Measurements from ENCODE around the gene CRY1.

CRY1 gene

GRCh38 chr12:107093417-107094182, at the start of gene CRY1:
Gene CRY1 (minus strand): TSS chr12:107093549. CDS start chr12:107092961, 588 bp downstream.
- peak; percentile 92 for DNase-seq

- no peak for DNase-seq
Observed at GRCh38 chr12:107139787-107140186, 46.4 kb upstream of the CRY1 start.

GRCh38 chr12:107138990-107139389, 45.6 kb upstream of the CRY1 start:
- no peak for DNase-seq

- DNase-seq = no peak
Observed at GRCh38 chr12:107135177-107135576, 41.8 kb upstream of the CRY1 start.

- DNase-seq = no peak
Observed at GRCh38 chr12:107134558-107134957, 41.2 kb upstream of the CRY1 start.

- DNase-seq = no peak
Observed at GRCh38 chr12:107133462-107133861, 40.1 kb upstream of the CRY1 start.

- DNase-seq = peak; percentile 92
Observed at GRCh38 chr12:107131832-107132616, 38.7 kb upstream of the CRY1 start.

GRCh38 chr12:107130830-107131611, 37.7 kb upstream of the CRY1 start:
- DNase-seq = peak; percentile 99

GRCh38 chr12:107129315-107129930, 36.1 kb upstream of the CRY1 start:
- DNase-seq = no peak

- DNase-seq = no peak
Observed at GRCh38 chr12:107127482-107128430, 34.4 kb upstream of the CRY1 start.

GRCh38 chr12:107126796-107127481, 33.6 kb upstream of the CRY1 start:
- DNase-seq = peak; percentile 67

GRCh38 chr12:107125833-107126232, 32.5 kb upstream of the CRY1 start:
- peak; percentile 64 for DNase-seq

- no peak for DNase-seq
Observed at GRCh38 chr12:107122452-107122958, 29.2 kb upstream of the CRY1 start.

- no peak for DNase-seq
Observed at GRCh38 chr12:107119091-107119490, 25.7 kb upstream of the CRY1 start.

- DNase-seq = no peak
Observed at GRCh38 chr12:107118624-107119023, 25.3 kb upstream of the CRY1 start.

GRCh38 chr12:107115119-107115518, 21.8 kb upstream of the CRY1 start:
- DNase-seq = no peak

- no peak for DNase-seq
Observed at GRCh38 chr12:107111314-107111713, 18.0 kb upstream of the CRY1 start.

- no peak for DNase-seq
Observed at GRCh38 chr12:107109726-107110719, 16.7 kb upstream of the CRY1 start.

- no peak for DNase-seq
Observed at GRCh38 chr12:107108995-107109508, 15.7 kb upstream of the CRY1 start.
